GM21619 (cell line): ENCODE data around the gene FMO4.
"Not testable (repeated sequence)": the region's sequence is repeated elsewhere in the genome, so short reads cannot be mapped to it uniquely, and the experiment has no call there.

Experiments
- ATAC-seq: cut with Tn5 transposase; IDR thresholded peaks from one replicate; pipeline ENCODE4 v1.9.1; 2021; ENCODE audit not compliant: unreplicated experiment

The FMO4 gene, protein sequence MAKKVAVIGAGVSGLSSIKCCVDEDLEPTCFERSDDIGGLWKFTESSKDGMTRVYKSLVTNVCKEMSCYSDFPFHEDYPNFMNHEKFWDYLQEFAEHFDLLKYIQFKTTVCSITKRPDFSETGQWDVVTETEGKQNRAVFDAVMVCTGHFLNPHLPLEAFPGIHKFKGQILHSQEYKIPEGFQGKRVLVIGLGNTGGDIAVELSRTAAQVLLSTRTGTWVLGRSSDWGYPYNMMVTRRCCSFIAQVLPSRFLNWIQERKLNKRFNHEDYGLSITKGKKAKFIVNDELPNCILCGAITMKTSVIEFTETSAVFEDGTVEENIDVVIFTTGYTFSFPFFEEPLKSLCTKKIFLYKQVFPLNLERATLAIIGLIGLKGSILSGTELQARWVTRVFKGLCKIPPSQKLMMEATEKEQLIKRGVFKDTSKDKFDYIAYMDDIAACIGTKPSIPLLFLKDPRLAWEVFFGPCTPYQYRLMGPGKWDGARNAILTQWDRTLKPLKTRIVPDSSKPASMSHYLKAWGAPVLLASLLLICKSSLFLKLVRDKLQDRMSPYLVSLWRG

GRCh38 chr1:171313835-171314320 is at the start of gene FMO4:
FMO4 (plus strand) TSS chr1:171314183; CDS start chr1:171319826, 5,643 bp downstream.
- peak; percentile 100 for ATAC-seq

DNA sequence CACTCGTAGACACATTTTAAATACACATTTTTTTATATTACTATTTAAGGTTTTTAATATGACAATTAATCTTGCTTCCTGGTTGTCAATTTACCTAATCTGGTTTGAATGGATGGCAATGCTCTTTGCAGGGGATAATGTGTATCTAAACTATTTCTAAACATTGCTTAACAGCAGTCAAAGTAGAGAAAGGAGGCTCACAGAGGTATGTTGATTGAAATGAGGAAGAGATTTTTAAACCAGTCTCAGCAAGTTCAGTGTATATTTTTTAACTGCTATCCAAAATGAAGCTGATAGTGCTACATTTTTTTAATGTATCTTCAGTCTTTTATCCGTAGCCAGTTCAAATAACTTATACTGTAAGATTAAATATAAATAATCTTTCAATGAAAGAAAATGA is 48.3 kb upstream of the FMO4 start:
- no peak for ATAC-seq

DNA sequence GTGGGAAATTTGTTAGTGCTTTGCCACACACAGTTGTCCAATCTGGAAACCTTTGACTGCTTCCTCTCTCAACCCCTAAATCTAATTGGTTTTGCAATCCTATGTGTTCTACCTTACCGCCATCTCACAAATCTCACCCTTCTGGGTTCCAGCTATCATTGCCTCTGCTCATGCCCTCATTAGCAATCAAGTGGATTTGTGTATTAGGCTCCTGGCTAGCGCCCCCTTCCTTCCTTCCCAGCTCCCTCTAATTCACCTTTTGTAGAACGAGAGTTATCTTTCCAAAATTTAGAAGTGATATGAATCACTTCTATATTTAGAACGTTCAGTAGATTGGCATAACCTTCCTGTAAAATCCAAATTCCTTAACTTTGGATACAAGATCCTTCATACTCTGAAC is 47.1 kb upstream of the FMO4 start:
- no peak for ATAC-seq

DNA sequence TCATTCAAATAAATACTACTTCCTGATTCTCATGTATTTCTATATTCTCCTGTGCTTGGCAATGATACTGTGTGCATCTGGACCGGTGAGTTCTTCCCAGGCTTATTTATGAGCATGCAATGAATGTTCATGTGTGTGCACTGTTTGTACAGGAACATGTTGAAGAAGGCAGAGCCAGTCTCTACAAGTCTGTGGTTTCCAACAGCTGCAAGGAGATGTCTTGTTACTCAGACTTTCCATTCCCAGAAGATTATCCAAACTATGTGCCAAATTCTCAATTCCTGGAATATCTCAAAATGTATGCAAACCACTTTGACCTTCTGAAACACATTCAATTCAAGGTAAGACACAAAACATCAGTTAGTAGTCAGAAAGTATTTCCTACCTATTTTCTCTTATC is 46.6 kb upstream of the FMO4 start:
- ATAC-seq, result no peak

DNA sequence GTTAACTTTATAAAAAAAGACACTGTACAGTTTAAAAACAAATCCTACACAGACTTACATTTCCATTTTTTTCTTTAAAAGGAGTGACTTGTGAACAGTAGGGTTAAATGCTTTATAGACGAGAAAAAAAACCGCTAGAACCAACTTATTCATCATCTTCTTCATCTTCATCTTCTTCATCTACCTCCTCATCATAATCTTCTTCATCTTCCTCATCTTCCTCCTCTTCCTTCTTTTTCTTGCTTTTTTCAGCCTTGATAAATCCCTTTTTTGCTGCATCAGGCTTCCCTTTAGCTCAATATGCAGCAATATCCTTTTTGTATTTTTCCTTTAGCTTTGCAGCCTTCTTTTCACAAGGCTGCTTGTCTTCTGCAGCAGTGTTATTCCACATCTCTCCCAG is 43.2 kb upstream of the FMO4 start:
- ATAC-seq, result no peak

DNA sequence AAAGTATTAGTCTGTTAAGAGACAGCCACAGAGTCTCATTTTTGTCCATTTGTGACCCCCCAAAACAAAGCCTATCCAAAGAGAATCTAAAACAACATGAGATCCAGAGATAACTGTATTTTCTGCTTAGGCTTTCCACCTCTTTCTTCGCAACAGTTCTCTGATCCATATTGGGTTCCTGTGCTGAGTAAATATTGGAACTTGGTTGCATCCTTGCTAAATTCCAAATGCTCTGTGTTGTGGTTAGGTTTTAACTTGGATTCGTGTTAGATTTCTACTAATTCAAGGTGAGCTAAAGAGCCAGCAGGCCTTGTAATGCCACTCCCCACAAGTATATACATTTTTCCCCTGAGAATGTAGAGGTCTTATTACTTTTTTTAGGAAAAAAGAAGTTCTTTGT is 36.4 kb upstream of the FMO4 start:
- ATAC-seq, result no peak

- ATAC-seq, result no peak
Measured at GRCh38 chr1:171279234-171279633, 34.7 kb upstream of the FMO4 start.

- no peak for ATAC-seq
Measured at GRCh38 chr1:171279678-171280077, 34.3 kb upstream of the FMO4 start.

GRCh38 chr1:171280599-171280998 is 33.4 kb upstream of the FMO4 start:
- no peak for ATAC-seq

DNA sequence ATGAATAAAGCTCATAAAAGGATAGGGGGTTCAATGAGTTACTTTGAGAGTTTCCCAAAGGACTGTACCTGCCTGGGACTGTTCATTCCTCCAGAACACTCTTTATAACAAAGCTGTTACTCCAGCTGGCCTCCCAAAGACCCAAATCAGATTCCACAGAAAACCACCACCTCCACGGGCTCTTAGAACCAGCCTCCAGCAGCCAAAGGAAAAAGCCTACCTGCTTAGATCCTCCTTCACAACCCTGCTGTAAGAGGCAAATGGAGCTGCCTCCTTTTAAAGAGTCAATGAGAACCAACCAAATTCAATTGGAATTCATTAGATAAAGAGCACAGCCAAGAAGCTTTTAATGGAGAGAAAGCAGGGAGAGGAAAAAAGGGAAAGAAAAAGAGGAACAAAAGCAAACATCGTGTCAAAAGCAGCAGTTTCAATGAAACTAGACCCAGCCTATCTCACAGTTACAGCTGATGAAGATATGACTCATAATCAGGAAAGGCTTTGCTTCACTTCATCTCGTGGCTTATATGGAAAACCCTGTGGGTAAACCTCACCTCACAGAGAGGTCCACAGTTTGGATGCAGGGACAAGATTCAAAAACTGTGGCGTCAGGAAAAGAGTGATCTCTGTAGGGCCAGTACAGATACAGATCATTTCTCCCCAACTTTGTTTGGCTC is 27.8 kb upstream of the FMO4 start:
- ATAC-seq, result peak; percentile 64

GRCh38 chr1:171290621-171291020 is 23.4 kb upstream of the FMO4 start:
- ATAC-seq, result no peak

GRCh38 chr1:171292799-171293198 is 21.2 kb upstream of the FMO4 start:
- ATAC-seq, result no peak

DNA sequence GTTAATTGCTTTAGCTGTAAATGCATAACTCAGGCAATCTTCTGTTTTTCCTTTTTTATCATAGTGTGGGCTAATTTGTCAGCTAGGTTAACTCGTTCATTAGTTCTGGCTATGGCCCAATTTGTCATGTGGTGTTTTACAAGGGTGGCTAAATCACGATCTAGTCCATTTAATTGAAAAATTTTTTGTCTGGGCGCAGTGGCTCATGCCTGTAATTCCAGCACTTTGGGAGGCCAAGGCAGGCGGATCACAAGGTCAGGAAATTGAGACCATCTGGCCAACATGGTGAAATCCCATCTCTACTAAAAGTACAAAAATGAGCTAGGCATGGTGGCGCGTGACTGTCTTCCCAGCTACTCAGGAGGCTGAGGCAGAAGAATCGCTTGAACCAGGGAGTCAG is 18.6 kb upstream of the FMO4 start:
- not testable (repeated sequence) for ATAC-seq

- no peak for ATAC-seq
Measured at GRCh38 chr1:171295821-171296220, 18.2 kb upstream of the FMO4 start.

DNA sequence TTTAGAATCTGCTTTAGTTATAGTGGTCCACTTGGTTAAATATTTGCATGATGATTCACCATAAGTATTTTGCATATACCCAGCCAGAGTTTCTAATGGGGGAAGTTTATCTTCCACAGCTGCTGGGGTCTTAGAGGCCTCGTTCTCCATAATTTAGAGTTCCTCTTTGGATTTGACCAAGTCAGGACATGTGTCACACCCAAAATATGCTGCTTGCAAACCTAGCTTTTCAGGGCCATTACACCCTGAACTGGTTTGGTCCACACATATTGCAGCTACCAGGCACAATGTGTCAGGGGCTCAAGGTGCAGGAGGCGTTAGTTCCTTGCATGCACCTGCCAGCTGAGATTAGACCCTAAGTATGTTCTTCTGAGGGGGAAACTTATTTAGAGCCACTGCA is 17.1 kb upstream of the FMO4 start:
- no peak for ATAC-seq

- no peak for ATAC-seq
Measured at GRCh38 chr1:171298696-171299095, 15.3 kb upstream of the FMO4 start.

DNA sequence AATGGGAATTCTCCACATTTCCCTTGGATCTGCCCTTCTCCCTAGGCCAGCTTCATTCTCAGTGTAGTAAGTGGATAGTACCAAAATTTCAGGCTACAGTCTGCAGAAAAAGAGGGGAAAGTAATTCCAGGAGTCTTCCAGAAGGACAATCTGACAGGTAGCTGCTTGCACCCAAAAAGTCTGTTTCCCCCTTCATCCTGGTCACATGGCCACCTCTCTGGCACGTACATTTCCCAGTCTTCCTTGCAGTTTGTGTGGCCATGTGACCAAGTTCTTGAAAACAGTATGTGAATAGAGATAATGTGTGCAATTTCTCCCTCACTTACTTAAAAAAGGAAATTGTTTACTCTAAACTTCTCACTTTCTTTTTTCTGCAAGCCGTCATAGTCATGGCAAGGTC is 14.6 kb upstream of the FMO4 start:
- ATAC-seq, result no peak

GRCh38 chr1:171300401-171300800 is 13.6 kb upstream of the FMO4 start:
- no peak for ATAC-seq

GRCh38 chr1:171310661-171311087 is 3.3 kb upstream of the FMO4 start:
- ATAC-seq, result no peak

- ATAC-seq, result no peak
Measured at GRCh38 chr1:171311771-171312558, 2.0 kb upstream of the FMO4 start.

DNA sequence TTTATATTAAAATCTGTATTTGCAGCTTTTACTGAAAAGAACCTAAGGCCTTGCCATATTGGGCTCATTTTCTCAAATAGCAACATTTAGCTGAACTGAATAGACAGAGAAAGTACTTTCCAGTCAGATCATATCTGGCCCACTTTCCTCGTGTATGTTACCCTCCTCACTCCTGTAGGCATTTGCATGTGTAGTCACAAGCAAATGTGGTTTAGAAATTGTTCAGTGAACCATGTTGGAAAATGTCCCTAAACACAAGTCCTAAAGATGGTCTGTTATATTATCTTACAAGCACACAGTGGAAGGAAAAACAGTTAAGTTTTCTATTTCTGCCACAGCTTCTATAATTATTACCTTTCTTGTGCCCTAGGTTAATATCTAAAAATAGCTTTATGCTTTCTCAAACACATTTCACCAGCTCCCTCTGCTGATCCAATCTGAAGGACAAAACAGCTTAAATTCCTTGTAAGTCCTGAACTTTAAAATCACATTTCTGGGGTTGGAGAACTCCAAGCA is 606 bp upstream of the FMO4 start:
- ATAC-seq, result peak; percentile 51
